ENCODE results near the gene ARL8A. TPM values are rescaled to one million over a fixed set of nuclear protein-coding genes. Genes with fewer than 3 reads are reported as not detected.

The ARL8A gene
- total and polyA plus RNA-seq, 2 experiments from 2014 or later: 42.1 to 45.3 TPM

DNA sequence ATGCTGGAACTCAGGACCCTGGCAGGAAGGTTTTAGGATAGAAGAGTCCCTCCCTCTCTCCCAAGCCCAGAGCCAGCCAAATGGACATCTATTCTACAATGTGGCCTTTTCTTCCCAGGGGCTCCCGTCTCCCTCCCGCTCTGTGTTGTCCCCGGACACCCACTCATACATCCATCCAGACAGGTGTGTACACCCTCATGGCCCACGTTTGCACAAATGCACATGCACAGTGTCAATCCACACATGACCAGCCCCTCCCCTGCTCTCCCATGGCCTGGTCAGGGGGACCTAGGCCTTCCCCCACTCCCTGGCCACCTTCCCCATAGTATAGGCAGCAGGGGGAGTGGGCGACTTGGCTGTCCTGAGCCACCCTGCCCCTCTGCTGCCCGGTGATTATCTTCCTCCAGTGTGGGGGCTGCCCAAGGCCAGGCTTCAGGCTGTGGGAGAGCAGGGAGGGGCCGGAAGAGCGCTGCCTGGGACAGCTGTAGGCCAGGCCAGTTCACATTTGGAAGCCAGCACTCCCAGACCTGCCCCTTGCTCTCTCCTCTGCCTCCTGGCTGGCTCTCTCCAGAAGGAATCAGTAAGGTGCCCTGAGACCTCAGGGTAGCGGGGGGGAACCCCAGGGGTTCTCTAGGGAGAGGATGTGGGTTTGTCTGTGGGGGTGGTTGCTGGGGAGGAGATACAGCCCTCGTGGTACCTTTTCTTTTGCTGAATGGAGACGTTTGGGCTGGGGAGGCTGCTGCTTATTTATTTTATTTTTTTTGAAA lies 19.9 kb upstream of the ARL8A start:
- TF ChIP-seq, protein P1, sequence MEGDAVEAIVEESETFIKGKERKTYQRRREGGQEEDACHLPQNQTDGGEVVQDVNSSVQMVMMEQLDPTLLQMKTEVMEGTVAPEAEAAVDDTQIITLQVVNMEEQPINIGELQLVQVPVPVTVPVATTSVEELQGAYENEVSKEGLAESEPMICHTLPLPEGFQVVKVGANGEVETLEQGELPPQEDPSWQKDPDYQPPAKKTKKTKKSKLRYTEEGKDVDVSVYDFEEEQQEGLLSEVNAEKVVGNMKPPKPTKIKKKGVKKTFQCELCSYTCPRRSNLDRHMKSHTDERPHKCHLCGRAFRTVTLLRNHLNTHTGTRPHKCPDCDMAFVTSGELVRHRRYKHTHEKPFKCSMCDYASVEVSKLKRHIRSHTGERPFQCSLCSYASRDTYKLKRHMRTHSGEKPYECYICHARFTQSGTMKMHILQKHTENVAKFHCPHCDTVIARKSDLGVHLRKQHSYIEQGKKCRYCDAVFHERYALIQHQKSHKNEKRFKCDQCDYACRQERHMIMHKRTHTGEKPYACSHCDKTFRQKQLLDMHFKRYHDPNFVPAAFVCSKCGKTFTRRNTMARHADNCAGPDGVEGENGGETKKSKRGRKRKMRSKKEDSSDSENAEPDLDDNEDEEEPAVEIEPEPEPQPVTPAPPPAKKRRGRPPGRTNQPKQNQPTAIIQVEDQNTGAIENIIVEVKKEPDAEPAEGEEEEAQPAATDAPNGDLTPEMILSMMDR (IDR thresholded peaks at IDR 0.05; ENCODE audit: low read depth, low read length): no peak
- Histone ChIP-seq H3K27me3 (no peaks in the 10 kb centered on the region), H3K4me1 (ENCODE audit: low read depth) (peaks cover 15% of the 10 kb centered on the region), H3K4me3 (no peak overlapping the region), H3K36me3 (no peaks in the 10 kb centered on the region), H3K27ac (no peak overlapping the region), H3K9me3 (ENCODE audit: low read depth) (no peaks in the 10 kb centered on the region)
- no peak for DNase-seq (ENCODE audit: low read depth in 1 of 2, low spot score in 1 of 2)

DNA sequence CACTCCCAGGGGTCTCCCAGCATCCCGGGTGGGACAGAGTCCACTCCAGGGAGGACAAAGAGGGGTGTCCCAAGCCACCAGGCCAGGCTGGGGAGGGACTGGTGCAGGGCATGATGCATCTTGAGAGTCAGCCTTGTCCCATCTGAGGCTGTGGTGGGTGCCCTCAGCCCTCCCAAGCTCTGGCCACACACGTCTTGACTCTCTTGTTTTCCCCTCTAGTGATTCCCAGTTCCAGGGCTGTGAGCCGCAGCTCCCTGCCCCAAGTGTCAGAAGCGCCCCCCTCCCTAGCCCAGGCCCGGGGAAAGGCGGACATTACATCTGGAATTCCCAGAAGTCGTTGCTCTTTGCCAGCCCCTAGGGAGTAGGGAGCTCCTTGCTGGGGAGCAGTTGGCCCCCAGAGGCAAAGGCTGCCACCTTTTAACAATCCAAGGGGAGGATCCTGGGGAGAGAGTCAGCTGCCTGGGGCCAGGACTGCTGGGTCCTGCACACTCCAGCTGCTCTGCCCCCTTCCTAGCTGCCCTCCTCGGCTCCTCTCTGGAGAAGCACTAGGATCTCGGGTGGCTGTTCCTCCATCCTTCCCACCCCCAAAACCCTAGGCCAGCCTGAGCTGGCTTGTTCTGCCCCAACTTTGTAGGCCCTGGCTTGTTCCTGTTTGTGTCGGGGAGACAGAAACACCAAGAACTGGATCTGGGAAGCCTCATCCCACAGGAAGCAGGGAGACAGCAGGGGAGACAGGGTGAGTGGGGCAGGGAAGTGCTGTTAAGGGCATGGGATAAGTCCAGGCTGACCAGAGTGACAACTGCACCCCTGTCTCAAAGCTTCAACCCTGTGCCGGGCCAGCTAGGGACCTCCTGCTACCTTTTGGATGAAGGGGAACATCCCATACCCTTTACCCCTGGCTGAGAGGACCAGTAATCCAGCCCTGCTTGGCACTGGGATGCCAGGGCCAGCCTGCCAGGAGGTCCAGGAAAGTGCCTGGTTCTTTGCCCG lies 19.0 kb upstream of the ARL8A start:
- Histone ChIP-seq H3K9me3 (ENCODE audit: low read depth) (no peaks in the 10 kb centered on the region), H3K27ac (no peak overlapping the region), H3K4me3 (no peak overlapping the region), H3K4me1 (ENCODE audit: low read depth) (peaks cover 18% of the 10 kb centered on the region), H3K27me3 (no peaks in the 10 kb centered on the region), H3K36me3 (no peaks in the 10 kb centered on the region)
- TF ChIP-seq, protein P1 (IDR thresholded peaks at IDR 0.05; ENCODE audit: low read depth, low read length): no peak
- no peak for DNase-seq (ENCODE audit: low read depth in 1 of 2, low spot score in 1 of 2)

DNA sequence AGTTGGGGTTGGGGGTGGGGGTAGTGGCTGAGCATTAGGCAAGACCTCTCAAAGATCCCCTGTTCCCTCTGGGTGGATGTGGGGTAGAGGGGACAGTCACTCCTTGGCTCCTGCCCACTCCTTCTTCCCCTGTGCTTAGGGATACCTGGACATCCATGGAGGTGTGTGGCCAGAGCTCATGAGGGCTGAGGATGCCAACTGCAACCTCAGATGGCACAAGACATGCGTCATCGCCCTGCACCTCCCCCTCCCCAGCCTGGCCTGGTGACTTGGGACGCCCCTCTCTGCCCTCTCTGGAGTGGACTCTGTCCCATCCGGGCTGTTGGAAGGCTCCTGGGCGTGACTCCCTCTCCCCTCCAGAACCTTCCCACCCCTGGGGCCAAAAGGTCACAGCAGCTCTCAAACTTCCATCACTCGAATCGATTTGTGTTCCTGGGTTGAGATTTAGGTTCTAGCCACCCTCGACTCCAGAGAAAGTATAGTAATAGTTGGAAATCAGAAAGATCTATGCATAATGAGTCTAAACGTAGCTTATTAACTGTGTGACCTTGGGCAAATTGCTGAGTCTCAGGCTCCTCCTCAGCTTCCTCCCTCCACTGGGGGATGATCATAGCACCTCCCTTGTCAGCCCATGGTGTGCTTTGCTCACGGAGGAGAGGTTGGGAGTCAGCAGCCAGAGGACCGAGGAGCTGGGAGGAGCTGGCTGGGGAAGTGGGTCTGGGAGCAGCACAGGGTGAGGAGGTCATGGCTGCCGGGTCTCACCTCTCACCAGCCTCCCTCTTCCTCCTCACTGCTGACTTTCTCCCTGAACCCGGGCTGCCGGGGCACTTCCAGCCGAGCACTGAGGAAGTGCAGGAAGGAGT lies 18.1 kb upstream of the ARL8A start:
- no peak overlapping the region for H3K4me3 ChIP-seq
- H3K9me3 ChIP-seq (ENCODE audit: low read depth): no peaks in the 10 kb centered on the region
- no peak overlapping the region for H3K27ac ChIP-seq
- H3K27me3 ChIP-seq: no peaks in the 10 kb centered on the region
- TF ChIP-seq, protein P1 (IDR thresholded peaks at IDR 0.05; ENCODE audit: low read depth, low read length): no peak
- no peak for DNase-seq (ENCODE audit: low read depth in 1 of 2, low spot score in 1 of 2)
- no peaks in the 10 kb centered on the region for H3K36me3 ChIP-seq
- H3K4me1 ChIP-seq (ENCODE audit: low read depth): peaks cover 16% of the 10 kb centered on the region

DNA sequence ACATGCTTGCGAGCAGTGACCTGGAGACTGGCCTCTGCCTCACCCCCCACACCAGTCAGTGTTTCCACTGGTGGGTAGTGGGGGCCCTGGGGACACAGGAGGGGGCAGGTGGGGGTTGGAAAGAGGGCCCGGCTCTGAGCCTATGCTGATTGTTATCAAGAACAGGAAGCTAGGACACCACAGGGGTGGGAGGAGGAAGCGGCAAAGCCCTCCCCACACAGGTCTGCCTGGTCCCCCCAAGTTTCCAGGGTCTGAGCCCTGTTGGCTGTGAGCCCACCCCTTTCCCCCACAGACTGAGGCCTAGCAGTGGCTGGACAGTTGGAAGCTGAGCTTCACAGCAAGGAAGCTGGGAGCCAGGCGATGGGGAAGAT lies 17.5 kb upstream of the ARL8A start:
- no peaks in the 10 kb centered on the region for H3K9me3 ChIP-seq (ENCODE audit: low read depth)
- H3K4me1 ChIP-seq (ENCODE audit: low read depth): peaks cover 12% of the 10 kb centered on the region
- H3K27ac ChIP-seq: no peak overlapping the region
- no peak overlapping the region for H3K4me3 ChIP-seq
- DNase-seq (ENCODE audit: low read depth in 1 of 2, low spot score in 1 of 2): no peak
- no peaks in the 10 kb centered on the region for H3K27me3 ChIP-seq
- no peaks in the 10 kb centered on the region for H3K36me3 ChIP-seq
- TF ChIP-seq, protein P1 (IDR thresholded peaks at IDR 0.05; ENCODE audit: low read depth, low read length): no peak

Data from cardiac muscle cell (in vitro differentiated cells and primary cell).